Panc1 (cell line): Measurements from ENCODE around the gene UNC5B. TPM values are rescaled to one million over a fixed set of nuclear protein-coding genes. Genes with fewer than 3 reads are reported as not detected.
"Not testable (repeated sequence)": the region's sequence is repeated elsewhere in the genome, so short reads cannot be mapped to it uniquely, and the experiment has no call there.

Experiments
- ATAC-seq: fragments of 200-7000 bp; cut with Tn5 transposase; 2 replicates; pipeline ENCODE4 v1.9.1; 2020; ENCODE audit warnings: mild to moderate bottlenecking, moderate library complexity
- BruUV-seq: library from RNA; stranded (reverse); fragments of 400-500 nt; replicated peaks from 2 replicates; lab custom pipeline; 2021; lab: Mats Ljungman, UMichigan
- CTCF ChIA-PET: fragments of 300-600 bp; sonication (Branson Sonifier 250); formaldehyde crosslinking; loops from one replicate; lab custom pipeline; 2022; ENCODE audit warnings: antibody characterized with exemption; lab: Charles Lee
- POLR2A ChIA-PET: fragments of 300-600 bp; sonication (Branson Sonifier 250); formaldehyde crosslinking; loops from one replicate; lab custom pipeline; 2022; ENCODE audit warnings: antibody characterized with exemption; lab: Charles Lee
- DNase-seq: peaks from one replicate; pipeline ENCODE4 v3.0.0-alpha.2; 2010; ENCODE audit warnings: low read depth, low spot score
- H3K27ac ChIP-seq: 2 replicates; pipeline ENCODE4 v1.5.1; 2011; ENCODE audit warnings: mild to moderate bottlenecking, low read length, inconsistent platforms
- H3K27me3 ChIP-seq: fragments of 200-500 bp; sonication (Bioruptor generic); 2 replicates; pipeline ENCODE4 v1.6.0; 2014; ENCODE audit warnings: low read length, inconsistent platforms; ENCODE audit not compliant: control insufficient read depth, insufficient read depth
- H3K36me3 ChIP-seq: fragments of 200-500 bp; sonication (Bioruptor generic); 2 replicates; pipeline ENCODE4 v1.5.1; 2014; ENCODE audit warnings: inconsistent platforms, mild to moderate bottlenecking, low read length, moderate library complexity; ENCODE audit not compliant: control insufficient read depth, insufficient read depth
- H3K4me1 ChIP-seq: 2 replicates; pipeline ENCODE4 v1.5.1; 2011; ENCODE audit warnings: inconsistent platforms, mild to moderate bottlenecking, low read length, moderate library complexity; ENCODE audit not compliant: control insufficient read depth, insufficient read depth
- H3K4me3 ChIP-seq, 2 experiments: 2 replicates each; pipeline ENCODE4 v1.5.1; 2011 to 2012; ENCODE audit warnings: low read depth in 2 of 2, low read length in 2 of 2, mild to moderate bottlenecking in 2 of 2, inconsistent platforms in 1 of 2, moderate library complexity in 1 of 2
- H3K9me3 ChIP-seq: fragments of 200-500 bp; sonication (Bioruptor generic); 2 replicates; pipeline ENCODE4 v1.5.1; 2014; ENCODE audit warnings: low read depth, mild to moderate bottlenecking, inconsistent platforms, low read length, moderate library complexity; ENCODE audit not compliant: control insufficient read depth, insufficient read depth
- CTCF ChIP-seq: fragments of 450-650 bp; IDR thresholded peaks from 2 replicates; pipeline ENCODE4 v1.5.1; 2017; ENCODE audit warnings: mild to moderate bottlenecking
- POLR2AphosphoS5 ChIP-seq: IDR thresholded peaks from 2 replicates; pipeline ENCODE4 v1.6.1; 2012; ENCODE audit warnings: mild to moderate bottlenecking, low read depth, low read length, moderate library complexity
- SIN3A ChIP-seq: IDR thresholded peaks from 2 replicates; pipeline ENCODE4 v1.6.1; 2012; ENCODE audit warnings: low read depth, mild to moderate bottlenecking, low read length, moderate library complexity, borderline replicate concordance; ENCODE audit not compliant: insufficient read depth
- TCF7L2 ChIP-seq: IDR thresholded peaks from 2 replicates; pipeline ENCODE4 v1.6.1; 2011; ENCODE audit warnings: mild to moderate bottlenecking, low read depth, low read length, inconsistent platforms
- in situ Hi-C: cut with HindIII; loops from 2 replicates; pipeline ENCODE4 v1.10.0; 2016; ENCODE audit warnings: low sequenced_read_pairs, low pct_unique_long_range_greater_than_20kb
- intact Hi-C: fragments of 100-400 bp; cut with micrococcal nuclease; formaldehyde crosslinking; loops from one replicate; pipeline ENCODE4 v1.10.0; 2022; ENCODE audit not compliant: unreplicated experiment
- total RNA-seq: library from RNA; stranded (reverse); gene quantifications from one replicate; pipeline ENCODE4 v1.2.1, GENCODE V29; 2021; ENCODE audit not compliant: unreplicated experiment
- TF ChIP-seq, protein P1 (sequence below), 2 experiments: IDR thresholded peaks; 2 replicates each; pipeline ENCODE4 v1.6.1; 2011 to 2012; ENCODE audit warnings: low read depth in 2 of 2, control low read depth in 1 of 2, low read length in 1 of 2, mild to moderate bottlenecking in 1 of 2, moderate library complexity in 1 of 2; ENCODE audit not compliant: insufficient read depth in 1 of 2

UNC5B gene
- total RNA-seq, 1 experiment from 2014 or later, result 1.1 TPM

GRCh38 chr10:71272974-71273373 is 60.6 kb downstream of the UNC5B start:
- intact Hi-C loops, H3K4me1 ChIP-seq, H3K4me3 ChIP-seq, BruUV-seq, H3K27ac ChIP-seq, DNase-seq, ATAC-seq, CTCF ChIA-PET, H3K9me3 ChIP-seq, in situ Hi-C loops, H3K36me3 ChIP-seq, H3K27me3 ChIP-seq, POLR2A ChIA-PET: not testable (repeated sequence)

- Histone ChIP-seq H3K9me3 (no peaks in the 10 kb centered on the region), H3K4me1 (peaks cover 4% of the 10 kb centered on the region; the same call in 1 of the 2 replicates), H3K27ac (no peak overlapping the region), H3K4me3 (no peak overlapping the region), H3K27me3 (no peaks in the 10 kb centered on the region), H3K36me3 (no peaks in the 10 kb centered on the region)
- BruUV-seq, result no TSS peak
- in situ Hi-C loops (no loop called here), intact Hi-C loops (no loop called here)
- POLR2A ChIA-PET, result no interaction called here
- TF ChIP-seq, protein P1, sequence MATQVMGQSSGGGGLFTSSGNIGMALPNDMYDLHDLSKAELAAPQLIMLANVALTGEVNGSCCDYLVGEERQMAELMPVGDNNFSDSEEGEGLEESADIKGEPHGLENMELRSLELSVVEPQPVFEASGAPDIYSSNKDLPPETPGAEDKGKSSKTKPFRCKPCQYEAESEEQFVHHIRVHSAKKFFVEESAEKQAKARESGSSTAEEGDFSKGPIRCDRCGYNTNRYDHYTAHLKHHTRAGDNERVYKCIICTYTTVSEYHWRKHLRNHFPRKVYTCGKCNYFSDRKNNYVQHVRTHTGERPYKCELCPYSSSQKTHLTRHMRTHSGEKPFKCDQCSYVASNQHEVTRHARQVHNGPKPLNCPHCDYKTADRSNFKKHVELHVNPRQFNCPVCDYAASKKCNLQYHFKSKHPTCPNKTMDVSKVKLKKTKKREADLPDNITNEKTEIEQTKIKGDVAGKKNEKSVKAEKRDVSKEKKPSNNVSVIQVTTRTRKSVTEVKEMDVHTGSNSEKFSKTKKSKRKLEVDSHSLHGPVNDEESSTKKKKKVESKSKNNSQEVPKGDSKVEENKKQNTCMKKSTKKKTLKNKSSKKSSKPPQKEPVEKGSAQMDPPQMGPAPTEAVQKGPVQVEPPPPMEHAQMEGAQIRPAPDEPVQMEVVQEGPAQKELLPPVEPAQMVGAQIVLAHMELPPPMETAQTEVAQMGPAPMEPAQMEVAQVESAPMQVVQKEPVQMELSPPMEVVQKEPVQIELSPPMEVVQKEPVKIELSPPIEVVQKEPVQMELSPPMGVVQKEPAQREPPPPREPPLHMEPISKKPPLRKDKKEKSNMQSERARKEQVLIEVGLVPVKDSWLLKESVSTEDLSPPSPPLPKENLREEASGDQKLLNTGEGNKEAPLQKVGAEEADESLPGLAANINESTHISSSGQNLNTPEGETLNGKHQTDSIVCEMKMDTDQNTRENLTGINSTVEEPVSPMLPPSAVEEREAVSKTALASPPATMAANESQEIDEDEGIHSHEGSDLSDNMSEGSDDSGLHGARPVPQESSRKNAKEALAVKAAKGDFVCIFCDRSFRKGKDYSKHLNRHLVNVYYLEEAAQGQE (IDR thresholded peaks at IDR 0.05; ENCODE audit: insufficient read depth in 1 of 2, low read depth in 2 of 2, low read length in 1 of 2), result no peak
- TF ChIP-seq CTCF (no peak), POLR2AphosphoS5 (no peak), SIN3A (no peak), TCF7L2 (no peak)
- CTCF ChIA-PET, result interaction anchor here (0.5 kb wide), 1 partner anchor 370 kb away, joined by 3 read pairs; no protein-coding TSS in a partner anchor
- no peak for ATAC-seq
- DNase-seq, result no peak
These were observed 61.1 kb downstream of the UNC5B start for GRCh38 chr10:71273506-71273905.
